DND-41 (cell line): Measurements from ENCODE around the gene FBXO46.

Experiments used
- CTCF ChIP-seq: IDR thresholded peaks from 2 replicates; pipeline ENCODE4 v1.5.1; 2012; ENCODE audit warnings: borderline replicate concordance, low read length, moderate library complexity, mild to moderate bottlenecking; ENCODE audit not compliant: poor library complexity, severe bottlenecking; ENCODE audit errors: extremely low read depth
- EZH2 ChIP-seq: IDR thresholded peaks from 3 replicates; pipeline ENCODE4 v1.6.1; 2012; ENCODE audit warnings: borderline replicate concordance, low read depth, mild to moderate bottlenecking, moderate library complexity, low read length, inconsistent platforms; ENCODE audit not compliant: severe bottlenecking

GRCh38 chr19:45739498-45740439, 9.1 kb upstream of the FBXO46 start:
- TF ChIP-seq CTCF (no peak), EZH2 (no peak)
